Fibroblast of mammary gland (primary cell): Measurements from ENCODE around the gene SCD5.

Source experiments
- DNase-seq: peaks from one replicate; pipeline ENCODE4 v3.0.0-alpha.2; 2010; ENCODE audit warnings: low read depth
- H3K4me3 ChIP-seq: 2 replicates; pipeline ENCODE4 v1.5.1; 2011; ENCODE audit warnings: low read depth, mild to moderate bottlenecking, low read length, moderate library complexity; ENCODE audit not compliant: control insufficient read depth
- CTCF ChIP-seq: conservative IDR thresholded peaks from 2 replicates; pipeline ENCODE4 v1.5.1; 2011; ENCODE audit warnings: low read depth, low read length, inconsistent platforms; ENCODE audit not compliant: control insufficient read depth, insufficient read depth

Gene SCD5

GRCh38 chr4:82630079-82630478 lies 168.5 kb downstream of the SCD5 start:
- DNase-seq: no peak
- no peak overlapping the region for H3K4me3 ChIP-seq
- no peak for TF ChIP-seq CTCF

GRCh38 chr4:82629238-82630000 lies 169.2 kb downstream of the SCD5 start:
- TF ChIP-seq CTCF: no peak
- DNase-seq: peak; percentile 59
- no peak overlapping the region for H3K4me3 ChIP-seq

GRCh38 chr4:82626251-82626868 lies 172.2 kb downstream of the SCD5 start:
- DNase-seq: no peak
- no peak overlapping the region for H3K4me3 ChIP-seq
- no peak for TF ChIP-seq CTCF

- H3K4me3 ChIP-seq: no peak overlapping the region
- no peak for DNase-seq
- TF ChIP-seq CTCF: no peak
These were observed 173.8 kb downstream of the SCD5 start for GRCh38 chr4:82624819-82625218.

- peak; percentile 7 for DNase-seq
- H3K4me3 ChIP-seq: no peak overlapping the region
- no peak for TF ChIP-seq CTCF
These were observed 175.4 kb downstream of the SCD5 start for GRCh38 chr4:82623121-82623683.

- no peak for DNase-seq
- no peak overlapping the region for H3K4me3 ChIP-seq
- no peak for TF ChIP-seq CTCF
These were observed 177.3 kb downstream of the SCD5 start for GRCh38 chr4:82621251-82621650.
